ENCODE results near the gene NPPB. TPM values are rescaled to one million over a fixed set of nuclear protein-coding genes. Genes with fewer than 3 reads are reported as not detected.

Gene NPPB
- total RNA-seq, 3 donors from 2014 or later, result not detected

DNA sequence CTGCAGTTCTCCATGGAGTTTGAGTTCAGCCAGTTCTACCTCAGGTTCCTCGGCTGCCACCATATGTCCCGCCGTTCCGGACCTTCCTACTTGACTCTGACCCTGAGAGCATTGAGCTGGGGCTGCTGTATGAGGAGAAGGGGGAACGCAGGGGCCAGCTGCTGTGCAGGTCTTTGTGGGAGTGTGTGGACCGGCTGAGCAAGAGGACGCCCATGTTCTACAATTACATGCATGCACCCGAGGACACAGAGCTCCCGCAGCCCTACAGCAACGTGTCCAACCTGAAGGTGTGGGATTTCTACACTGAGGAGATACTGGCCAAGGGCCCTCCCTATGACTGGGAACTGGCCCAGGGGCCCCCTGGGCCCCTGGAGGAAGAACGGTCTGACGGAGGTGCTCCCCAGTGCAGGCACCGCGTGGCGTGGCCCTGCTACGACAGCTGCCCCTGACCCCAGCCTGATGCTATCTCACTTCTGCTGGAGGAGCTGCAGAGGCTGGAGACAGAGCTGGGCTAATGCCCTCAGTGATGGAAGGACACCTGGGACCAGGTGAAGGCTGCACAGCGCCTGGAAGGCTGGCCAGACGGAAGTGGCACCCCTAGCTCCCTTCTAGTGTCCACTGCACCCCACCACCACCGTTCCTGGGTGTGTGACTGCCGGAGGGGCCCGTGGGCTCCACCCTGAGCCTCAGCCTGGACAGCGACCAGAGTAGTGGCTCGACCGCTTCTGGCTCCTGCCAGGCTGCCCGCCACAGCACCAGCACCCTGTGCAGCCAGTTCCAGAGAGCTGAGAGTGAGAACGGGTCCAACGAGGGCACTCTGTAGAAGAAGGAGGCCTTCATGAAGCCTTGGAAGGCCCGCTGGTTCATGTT lies 20.8 kb upstream of the NPPB start:
- ATAC-seq (no peak), DNase-seq (no peak)
- H3K9me3 ChIP-seq, result no peaks in the 10 kb centered on the region
- TF ChIP-seq, protein P1, sequence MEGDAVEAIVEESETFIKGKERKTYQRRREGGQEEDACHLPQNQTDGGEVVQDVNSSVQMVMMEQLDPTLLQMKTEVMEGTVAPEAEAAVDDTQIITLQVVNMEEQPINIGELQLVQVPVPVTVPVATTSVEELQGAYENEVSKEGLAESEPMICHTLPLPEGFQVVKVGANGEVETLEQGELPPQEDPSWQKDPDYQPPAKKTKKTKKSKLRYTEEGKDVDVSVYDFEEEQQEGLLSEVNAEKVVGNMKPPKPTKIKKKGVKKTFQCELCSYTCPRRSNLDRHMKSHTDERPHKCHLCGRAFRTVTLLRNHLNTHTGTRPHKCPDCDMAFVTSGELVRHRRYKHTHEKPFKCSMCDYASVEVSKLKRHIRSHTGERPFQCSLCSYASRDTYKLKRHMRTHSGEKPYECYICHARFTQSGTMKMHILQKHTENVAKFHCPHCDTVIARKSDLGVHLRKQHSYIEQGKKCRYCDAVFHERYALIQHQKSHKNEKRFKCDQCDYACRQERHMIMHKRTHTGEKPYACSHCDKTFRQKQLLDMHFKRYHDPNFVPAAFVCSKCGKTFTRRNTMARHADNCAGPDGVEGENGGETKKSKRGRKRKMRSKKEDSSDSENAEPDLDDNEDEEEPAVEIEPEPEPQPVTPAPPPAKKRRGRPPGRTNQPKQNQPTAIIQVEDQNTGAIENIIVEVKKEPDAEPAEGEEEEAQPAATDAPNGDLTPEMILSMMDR (IDR thresholded peaks at IDR 0.05), result no peak
- H3K4me1 ChIP-seq (ENCODE audit: low read depth), result no peaks in the 10 kb centered on the region
- intact Hi-C loops (cut with DNase I, micrococcal nuclease), result no loop called here
- no peaks in the 10 kb centered on the region for H3K36me3 ChIP-seq (ENCODE audit: low read depth)
- no peak overlapping the region for H3K4me3 ChIP-seq

GRCh38 chr1:11878891-11879190 lies 20.1 kb upstream of the NPPB start:
- intact Hi-C loops (cut with DNase I, micrococcal nuclease), result no loop called here
- DNase-seq, result no peak

DNA sequence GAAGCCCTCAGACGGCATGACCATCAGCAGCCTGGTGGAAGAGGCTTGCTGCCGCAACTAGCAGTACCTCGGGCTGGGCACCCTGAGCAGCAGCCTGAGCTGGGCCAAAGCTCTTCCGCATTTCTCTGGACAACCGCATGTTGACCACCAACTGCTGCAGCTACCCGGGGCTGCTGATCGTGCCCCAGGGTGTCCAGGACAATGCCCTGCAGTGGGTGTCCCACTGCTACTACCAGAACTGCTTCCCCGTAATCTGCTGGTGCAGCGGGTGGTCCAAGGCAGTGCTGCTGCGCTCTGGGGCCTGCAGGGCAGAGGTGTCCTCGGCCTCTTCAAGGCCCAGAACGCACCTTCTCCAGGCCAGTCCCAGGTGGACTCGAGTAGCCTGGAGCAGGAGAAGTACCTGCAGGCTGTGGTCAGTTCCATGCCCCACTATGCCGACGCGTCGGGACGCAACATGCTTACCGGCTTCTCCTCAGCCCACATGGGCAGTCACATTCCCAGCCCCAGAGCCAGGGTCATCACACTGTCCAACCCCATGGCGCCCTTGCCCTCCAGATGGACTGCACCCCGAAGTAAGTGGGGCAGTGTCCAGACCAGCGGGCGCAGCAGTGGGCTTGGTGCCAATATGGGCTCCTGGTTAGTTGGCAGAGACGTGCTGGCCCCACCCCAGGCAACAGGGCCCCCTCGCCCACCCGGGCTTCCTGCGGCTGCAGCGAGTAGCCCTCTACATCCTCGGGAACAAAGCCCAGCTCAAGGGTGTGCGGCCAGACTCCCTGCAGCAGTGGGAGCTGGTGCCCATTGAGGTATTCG lies 19.5 kb upstream of the NPPB start:
- DNase-seq (no peak), ATAC-seq (no peak)
- TF ChIP-seq, protein P1 (IDR thresholded peaks at IDR 0.05), result no peak
- Histone ChIP-seq H3K36me3 (ENCODE audit: low read depth) (no peaks in the 10 kb centered on the region), H3K4me3 (no peak overlapping the region), H3K4me1 (ENCODE audit: low read depth) (no peaks in the 10 kb centered on the region), H3K9me3 (no peaks in the 10 kb centered on the region)
- intact Hi-C loops (cut with DNase I, micrococcal nuclease), result no loop called here

More at GRCh38 chr1:11878891-11879190, 20.1 kb upstream of the NPPB start:
- Histone ChIP-seq H3K4me3 (no peak overlapping the region), H3K36me3 (ENCODE audit: low read depth) (no peaks in the 10 kb centered on the region), H3K4me1 (ENCODE audit: low read depth) (no peaks in the 10 kb centered on the region), H3K9me3 (no peaks in the 10 kb centered on the region)
- ATAC-seq, result no peak
- TF ChIP-seq, protein P1 (IDR thresholded peaks at IDR 0.05), result no peak

- no peaks in the 10 kb centered on the region for H3K4me1 ChIP-seq (ENCODE audit: low read depth)
- ATAC-seq (no peak), DNase-seq (no peak)
- TF ChIP-seq, protein P1 (IDR thresholded peaks at IDR 0.05), result no peak
- no peaks in the 10 kb centered on the region for H3K36me3 ChIP-seq (ENCODE audit: low read depth)
- intact Hi-C loops (cut with DNase I, micrococcal nuclease), result no loop called here
- H3K9me3 ChIP-seq, result no peaks in the 10 kb centered on the region
- no peak overlapping the region for H3K4me3 ChIP-seq
These were observed 18.3 kb upstream of the NPPB start for GRCh38 chr1:11877074-11877473.

DNA sequence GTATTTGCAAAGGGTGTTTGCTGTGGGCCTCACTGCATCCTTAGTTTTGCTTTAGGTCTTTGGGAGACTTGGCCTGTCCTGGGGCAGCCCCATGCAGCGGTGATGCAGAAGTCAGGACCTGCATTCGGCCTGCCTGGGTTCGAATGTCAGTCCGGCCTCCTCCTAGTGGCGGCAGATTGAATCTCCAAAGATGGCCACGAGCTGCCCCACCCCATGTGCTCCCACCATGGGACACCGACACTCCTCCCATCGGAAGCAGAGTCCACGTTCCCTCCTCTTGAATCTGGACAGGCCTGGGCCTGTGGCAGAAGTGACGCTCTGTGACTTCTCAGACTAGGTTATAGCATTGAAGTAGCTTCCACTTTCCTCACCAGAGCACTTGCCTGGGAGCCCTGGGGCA lies 16.3 kb upstream of the NPPB start:
- TF ChIP-seq, protein P1 (IDR thresholded peaks at IDR 0.05), result no peak
- no peaks in the 10 kb centered on the region for H3K36me3 ChIP-seq (ENCODE audit: low read depth)
- intact Hi-C loops (cut with DNase I, micrococcal nuclease), result no loop called here
- no peak for ATAC-seq
- no peak for DNase-seq
- H3K4me3 ChIP-seq, result no peak overlapping the region
- H3K4me1 ChIP-seq (ENCODE audit: low read depth), result no peaks in the 10 kb centered on the region
- H3K9me3 ChIP-seq, result no peaks in the 10 kb centered on the region
